Measurements from ENCODE around the gene ARID3C.
A peak's percentile ranks its signal among the peaks of the same experiment; 100 is the strongest.

Gene ARID3C, protein sequence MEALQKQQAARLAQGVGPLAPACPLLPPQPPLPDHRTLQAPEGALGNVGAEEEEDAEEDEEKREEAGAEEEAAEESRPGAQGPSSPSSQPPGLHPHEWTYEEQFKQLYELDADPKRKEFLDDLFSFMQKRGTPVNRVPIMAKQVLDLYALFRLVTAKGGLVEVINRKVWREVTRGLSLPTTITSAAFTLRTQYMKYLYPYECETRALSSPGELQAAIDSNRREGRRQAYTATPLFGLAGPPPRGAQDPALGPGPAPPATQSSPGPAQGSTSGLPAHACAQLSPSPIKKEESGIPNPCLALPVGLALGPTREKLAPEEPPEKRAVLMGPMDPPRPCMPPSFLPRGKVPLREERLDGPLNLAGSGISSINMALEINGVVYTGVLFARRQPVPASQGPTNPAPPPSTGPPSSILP

DNA sequence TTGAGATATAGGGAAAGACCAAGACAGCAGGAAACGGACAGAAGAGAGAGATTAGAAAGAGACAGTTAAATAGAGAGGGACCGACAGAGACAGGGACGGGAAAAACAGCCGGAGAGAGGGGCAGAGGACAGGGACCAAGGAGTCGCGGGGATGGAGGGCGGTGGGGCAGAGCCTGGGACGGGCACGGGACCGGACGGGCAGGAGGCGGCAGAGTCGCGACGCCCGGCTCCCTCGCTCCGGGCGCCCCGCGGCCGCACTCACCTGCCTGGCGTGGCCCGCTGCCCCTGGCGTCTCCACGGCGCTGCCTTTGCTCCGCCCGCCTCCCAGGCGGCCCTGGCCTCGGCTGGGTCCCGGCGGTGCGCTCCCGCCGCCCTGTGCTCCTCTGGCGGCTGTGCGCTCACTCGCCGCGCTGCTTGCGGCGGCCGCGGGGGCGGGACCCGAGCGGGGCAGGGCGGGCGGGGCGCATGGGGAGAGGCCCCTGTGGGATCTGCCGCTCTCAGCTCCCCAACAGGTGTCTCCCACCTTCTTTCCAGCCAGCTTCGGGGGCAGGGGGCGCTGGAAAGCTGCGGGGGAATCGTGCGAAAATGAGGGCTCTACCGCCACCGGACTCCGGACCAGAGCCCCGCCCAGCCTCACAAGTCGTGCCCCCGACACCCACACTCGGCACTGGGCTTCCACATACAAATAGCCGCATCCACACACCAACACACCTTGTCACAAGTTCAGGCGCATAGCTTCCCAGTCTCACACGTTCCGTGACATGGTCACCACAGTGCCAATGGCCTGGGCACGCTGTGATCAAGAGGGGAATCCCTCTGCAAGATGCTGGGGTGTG lies at the start of gene ARID3C:
TSS of gene ARID3C (minus strand) at position 411 of the 835 bp plus-strand sequence. CDS start 1,052 bp downstream, outside the sequence.
- no peak for DNase-seq (ENCODE audit: low read depth)

DNA sequence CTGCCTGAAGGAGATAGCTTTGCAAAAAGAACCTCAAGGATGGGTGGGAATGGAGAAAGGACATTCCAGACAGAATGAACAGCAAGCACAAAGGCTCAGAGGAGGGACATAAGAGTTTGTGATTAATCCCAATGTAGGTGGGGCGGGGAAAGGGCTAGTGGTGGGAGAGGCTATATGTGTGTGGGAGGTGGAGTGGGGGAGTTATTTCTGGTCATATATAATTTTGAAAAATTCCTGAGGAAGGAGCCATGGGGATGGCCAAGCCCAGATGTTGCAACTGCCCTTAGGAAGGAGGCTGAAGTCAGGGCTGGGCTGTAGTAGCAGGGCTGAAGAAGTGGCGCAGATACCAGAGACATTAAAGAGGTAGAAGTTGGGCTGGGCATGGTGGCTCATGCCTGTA lies 47.0 kb upstream of the ARID3C start:
- DNase-seq (ENCODE audit: low read depth): no peak

DNA sequence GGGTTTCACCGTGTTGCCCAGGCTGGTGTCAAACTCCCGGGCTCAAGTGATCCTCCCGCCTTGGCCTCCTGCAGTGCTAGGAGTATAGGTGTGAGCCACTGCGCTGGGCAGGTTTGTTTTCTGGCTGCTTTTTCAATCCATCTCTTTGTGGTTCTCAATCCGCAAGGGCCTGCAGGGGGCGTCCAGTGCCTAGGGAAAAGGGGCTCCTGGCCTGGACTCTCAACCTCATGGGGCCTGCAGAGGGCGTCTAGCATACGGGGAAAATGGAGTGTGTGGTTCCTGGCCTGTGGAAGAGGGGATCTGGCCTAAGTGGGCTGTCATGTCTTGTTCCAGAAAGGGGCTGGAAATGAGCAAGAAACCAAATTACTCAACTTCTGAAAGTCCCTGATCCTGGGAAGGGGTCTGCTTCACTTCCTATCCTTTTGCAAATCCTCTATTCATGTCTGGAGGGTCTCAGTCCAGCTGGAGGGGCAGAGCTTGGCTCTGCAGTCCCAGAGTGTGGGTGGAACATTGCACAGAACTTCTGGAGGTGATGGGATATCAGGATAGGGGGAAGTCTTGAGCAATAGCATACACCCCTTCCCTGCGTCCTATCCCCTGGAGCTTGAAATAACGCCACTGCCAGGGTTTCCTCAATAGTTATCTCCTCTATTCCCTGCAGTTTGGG lies 46.3 kb upstream of the ARID3C start:
- DNase-seq (ENCODE audit: low read depth): no peak

DNA sequence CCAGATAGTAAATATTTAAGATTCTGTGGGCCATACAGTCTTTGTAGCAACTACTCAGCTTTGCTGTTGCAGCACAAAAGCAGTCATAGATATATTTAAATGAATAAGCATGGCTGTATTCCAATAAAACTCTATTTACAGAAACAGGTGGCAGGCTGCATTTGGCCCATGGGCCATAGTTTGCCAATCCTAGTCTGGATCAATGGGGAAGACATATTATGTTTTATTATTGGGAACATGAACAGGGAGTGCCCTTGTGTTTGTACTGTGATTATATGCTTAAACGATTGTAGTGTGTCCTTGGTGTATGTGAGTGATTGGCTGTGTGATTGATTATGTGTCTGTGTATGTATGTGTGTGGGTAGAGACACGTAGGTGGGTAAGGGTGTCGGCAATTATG lies 45.6 kb upstream of the ARID3C start:
- DNase-seq (ENCODE audit: low read depth): no peak

DNA sequence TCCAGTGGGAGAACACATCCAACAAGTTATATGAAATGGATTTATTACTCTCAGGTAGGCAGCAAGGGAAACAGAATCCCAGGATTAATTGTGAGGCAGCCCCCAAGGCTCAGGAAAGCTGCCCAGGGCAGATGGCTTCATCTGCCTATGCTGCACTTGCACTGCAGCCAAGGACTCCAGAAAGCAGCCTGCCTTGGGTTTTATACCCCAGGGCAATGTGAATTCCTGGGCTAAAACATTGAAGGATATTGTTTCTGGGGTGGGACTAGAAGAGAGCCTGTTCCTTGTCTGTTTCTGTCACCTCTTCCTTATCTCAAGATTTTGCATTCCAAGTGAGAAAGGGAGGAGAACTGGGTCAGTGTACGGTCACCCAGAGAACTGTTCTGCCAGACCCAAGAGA lies 42.4 kb upstream of the ARID3C start:
- DNase-seq (ENCODE audit: low read depth): no peak

DNA sequence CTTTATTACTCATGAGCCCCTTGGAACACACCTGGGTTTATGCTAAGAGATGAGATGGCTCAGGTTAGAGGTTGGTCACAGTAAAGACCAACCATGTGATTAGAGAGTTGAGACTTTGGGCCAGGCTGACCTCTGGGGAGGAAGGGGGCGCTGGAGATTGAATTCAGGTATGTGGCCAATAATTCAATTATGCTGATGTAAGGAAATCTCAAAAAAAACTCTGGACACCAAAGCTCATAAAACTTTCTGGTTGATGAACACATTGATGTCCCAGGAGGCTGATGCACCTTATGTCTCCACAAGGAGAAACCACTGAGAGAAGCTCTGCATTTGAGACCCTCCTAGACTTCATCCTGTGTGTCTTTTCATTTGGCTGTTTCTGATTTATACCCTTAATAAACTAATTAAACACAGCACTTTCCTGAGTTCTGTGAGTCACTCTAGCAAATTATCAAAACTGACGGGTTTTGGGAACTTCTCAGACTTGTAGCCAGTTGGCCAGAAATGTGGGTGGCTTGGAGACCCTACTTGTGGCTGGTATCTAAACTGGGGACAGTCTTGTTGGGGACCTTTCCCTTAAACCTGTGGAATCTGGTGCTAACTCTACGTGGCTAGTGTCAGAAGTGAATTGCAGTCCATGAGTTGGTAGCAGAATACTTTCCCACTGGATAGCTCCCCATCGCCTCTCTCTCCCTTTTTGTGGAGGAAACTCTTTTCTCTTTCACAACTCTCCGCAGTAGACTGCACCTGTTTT lies 41.1 kb upstream of the ARID3C start:
- no peak for DNase-seq (ENCODE audit: low read depth)

DNA sequence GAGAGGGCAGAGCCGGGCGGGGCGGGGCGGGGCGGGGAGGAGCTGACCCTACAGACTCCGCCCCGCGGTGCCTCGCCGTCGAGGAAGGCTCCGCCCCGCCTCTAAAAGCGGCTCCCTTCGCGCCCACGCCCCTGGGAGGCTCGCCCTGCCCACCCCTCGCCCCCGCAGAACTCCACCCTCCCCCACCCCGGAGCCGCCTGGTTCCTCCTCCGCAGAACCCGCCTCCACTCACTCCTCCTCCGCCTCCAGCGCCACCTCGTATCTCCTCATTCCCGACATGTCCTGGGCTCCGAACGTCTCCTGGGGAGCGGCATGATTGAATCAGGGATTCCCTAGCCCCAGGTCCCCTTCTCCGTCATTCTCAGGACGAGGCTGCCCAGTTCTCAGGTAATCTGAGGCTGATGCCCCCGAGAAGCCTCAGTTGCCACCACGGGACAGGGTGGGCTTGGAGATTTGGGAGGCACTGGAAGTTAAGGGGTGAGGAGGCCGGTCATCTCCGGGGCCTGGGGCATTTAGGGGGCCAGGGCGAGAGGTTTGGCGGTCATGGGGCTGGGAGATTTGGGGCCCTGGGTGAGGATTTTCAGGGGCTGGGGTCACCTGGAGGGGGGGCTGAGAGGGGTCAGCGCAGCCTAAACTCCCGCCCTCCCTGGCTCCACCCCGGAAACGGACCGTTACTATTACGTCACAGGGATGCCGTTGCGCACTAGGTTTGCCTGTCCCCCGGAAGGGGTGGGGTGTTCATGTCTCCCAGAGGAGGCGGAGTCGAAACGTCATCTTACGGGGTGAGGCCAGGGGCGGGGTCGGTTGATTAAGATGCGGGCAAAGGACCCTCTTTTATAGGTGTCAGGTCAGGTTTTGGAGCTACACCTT lies 36.8 kb upstream of the ARID3C start:
- DNase-seq (ENCODE audit: low read depth): peak; percentile 93

DNA sequence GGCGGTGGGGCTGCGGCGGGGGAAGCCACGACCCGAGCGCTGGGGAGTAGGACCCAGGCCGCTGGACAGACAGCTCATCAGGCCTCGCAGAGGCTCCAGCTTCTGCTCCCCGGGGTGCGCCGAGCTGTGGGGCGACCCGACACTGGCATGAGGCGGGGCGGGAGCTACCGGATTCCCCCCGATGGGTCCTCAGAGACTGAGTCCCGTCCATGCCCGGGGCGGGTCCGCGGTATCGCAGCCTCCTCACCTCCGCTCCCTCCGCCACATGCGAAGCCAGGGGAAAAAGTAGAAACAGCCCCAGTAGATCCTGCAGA lies 36.2 kb upstream of the ARID3C start:
- DNase-seq (ENCODE audit: low read depth): no peak

DNA sequence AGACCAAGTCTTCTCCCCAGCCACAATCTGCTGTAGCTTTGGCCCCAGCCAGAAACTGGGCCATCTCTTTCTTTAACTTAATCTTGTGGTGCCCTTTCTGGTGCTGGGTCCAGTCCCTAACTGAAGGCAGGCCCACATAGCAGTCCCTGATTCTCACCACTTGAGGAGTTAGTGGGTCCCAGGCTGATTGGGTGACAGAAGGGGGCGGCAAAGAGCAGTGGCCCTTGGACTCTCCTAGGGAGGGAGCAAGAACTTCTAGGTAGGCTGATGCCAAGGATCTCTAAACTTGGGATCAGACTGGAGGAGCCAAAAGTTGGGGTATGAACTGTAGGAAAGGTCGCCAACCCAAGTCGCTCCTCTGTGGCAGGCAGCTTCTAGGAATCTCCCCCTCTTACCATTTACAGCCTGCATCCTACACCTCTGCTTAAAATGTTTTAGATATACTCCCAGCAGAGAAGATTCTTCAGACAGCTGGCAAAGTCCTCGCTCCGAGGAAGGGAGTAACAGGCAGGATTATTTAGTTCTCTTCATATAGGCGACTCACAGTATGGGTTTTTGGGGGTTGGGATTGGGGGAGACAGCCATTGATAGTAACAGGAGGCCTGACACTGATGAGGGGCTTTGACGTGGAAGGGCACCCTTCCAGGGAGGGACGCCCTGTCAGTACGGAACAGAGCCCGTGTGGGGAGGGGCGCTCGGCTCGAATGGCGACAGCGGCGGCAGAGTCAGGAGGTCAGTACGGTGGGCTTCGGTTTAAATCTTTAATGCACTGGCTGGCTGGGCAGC lies 35.6 kb upstream of the ARID3C start:
- DNase-seq (ENCODE audit: low read depth): peak; percentile 65

DNA sequence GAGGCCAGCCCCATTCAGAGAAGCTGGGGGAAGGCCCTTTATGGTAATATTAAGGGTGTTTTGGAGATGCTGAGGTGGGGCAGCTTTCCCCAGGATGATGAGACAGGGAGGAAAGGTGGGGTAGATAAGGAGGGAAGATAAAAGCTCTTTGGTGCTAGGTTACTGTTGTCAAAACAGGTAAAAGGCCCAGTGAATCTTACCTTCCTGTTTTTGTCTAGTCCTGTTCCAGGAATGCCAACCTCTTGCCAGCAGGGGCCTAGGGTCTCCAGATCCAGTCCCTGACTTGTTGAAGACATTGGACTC lies 34.4 kb upstream of the ARID3C start:
- DNase-seq (ENCODE audit: low read depth): no peak

DNA sequence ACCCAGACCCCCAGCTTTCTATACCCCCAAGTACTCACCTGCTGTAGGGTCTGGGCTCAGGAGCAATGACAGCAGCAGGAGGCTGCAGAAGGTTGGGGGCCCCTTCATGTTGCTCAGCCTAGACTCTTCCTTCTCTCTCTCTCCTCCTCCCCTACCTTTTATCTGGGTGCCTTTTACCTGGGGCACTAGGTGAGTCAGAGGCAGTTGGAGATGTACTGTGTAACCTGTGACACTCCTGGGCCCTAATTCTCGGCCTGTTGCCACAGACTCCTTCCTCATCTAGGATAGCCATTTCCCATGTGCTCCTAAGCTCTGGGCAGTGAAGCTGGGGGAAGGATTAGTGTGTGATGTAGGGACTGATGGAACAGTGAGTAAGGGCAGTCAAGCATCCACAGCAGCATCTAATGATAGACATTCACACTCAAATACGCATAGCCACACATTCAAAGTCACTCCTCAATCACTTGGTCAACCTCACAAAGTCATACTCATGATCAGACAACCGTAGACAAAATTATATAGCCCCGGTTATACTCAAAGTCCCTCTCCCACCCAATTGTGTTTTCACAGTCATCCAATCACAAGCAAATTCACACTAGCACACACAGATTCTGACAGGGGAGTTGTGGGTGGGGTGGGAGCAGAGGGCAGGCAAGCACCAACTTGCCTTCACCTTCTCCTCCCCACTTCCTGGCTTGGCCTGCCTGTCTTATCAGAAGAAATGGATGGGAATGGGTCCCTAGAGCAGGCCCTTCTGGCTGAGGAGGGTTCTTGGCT lies 33.8 kb upstream of the ARID3C start, which contains the start of gene CCL27:
TSS of gene CCL27 (minus strand) at position 132 of the 777 bp plus-strand sequence. CDS start at position 108, 24 bp downstream.
- no peak for DNase-seq (ENCODE audit: low read depth)

DNA sequence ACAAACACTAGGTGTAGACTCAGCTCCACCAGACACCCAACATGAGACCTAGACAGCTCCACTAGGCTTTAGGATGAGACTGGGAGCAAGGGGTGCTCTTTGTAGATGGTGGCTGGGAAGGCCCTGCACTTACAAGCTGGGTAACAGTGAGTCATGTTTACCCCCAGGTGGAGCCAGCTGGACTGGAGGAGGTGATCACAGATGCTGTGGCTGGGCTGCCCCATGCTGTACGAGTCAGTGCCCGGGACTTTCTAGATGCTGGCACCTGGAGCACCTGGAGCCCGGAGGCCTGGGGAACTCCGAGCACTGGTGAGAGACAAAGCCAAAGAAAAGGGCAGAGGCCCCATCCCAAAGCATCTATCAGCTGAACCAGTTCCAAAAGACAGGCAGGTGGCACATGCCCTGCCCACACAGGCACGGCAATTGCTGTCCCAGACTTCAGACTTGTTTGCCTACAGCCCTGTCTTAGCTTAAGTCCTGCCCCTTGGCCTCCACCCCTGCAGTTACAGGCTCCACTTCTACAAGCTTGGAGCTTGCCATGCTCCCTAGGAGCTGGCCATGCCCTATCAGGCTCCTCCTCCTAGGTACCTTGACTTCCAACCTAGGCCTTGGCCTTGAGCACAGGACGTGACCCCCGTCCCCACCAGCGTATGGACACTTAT lies 30.9 kb upstream of the ARID3C start:
- DNase-seq (ENCODE audit: low read depth): no peak

DNA sequence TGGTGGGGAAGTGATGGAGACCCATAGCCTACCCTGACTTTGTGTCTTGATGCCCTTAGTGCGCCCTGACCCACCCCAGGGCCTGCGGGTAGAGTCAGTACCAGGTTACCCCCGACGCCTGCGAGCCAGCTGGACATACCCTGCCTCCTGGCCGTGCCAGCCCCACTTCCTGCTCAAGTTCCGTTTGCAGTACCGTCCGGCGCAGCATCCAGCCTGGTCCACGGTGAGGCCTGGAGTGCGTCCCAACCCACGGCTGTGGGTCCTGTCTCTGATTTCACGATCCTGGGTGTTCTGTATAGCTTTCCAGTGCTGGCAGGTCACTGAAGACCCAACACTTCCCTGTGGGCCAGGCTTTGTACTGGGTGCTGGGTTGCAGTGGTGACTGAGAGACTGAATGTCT lies 29.6 kb upstream of the ARID3C start:
- DNase-seq (ENCODE audit: low read depth): no peak

DNA sequence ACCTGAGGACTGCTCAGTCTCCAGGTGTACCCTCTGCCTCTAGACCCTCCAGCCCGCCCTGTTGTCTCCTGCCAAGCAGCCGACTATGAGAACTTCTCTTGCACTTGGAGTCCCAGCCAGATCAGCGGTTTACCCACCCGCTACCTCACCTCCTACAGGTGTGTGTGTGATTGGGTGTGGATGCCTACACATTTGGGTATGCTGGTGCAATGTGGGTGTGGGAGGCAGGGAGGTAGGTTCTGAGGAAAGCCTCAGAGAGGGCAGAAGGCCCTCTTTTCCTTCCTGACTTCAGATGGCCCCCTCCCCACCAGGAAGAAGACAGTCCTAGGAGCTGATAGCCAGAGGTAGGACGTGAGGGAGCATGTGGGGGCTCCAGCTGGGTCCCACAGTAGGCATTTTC lies 28.1 kb upstream of the ARID3C start:
- DNase-seq (ENCODE audit: low read depth): no peak

DNA sequence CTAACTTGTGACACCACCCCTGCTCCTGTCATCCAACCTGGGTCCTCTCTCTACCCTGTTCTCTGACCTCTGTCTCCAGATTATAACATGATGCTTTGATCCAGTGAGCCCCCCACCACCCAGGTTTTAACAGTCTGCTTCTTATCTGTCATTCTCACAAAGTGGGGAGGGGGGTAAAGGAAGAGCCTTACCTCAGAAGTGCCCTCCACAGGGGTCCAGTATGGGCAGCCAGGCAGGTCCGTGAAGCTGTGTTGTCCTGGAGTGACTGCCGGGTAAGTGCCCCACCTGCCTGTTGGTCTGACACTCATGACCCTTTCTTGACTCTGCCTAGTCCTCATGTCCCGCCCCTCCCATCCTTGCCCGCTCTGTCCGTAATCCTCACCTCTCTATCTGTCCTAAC lies 26.5 kb upstream of the ARID3C start:
- DNase-seq (ENCODE audit: low read depth): no peak

DNA sequence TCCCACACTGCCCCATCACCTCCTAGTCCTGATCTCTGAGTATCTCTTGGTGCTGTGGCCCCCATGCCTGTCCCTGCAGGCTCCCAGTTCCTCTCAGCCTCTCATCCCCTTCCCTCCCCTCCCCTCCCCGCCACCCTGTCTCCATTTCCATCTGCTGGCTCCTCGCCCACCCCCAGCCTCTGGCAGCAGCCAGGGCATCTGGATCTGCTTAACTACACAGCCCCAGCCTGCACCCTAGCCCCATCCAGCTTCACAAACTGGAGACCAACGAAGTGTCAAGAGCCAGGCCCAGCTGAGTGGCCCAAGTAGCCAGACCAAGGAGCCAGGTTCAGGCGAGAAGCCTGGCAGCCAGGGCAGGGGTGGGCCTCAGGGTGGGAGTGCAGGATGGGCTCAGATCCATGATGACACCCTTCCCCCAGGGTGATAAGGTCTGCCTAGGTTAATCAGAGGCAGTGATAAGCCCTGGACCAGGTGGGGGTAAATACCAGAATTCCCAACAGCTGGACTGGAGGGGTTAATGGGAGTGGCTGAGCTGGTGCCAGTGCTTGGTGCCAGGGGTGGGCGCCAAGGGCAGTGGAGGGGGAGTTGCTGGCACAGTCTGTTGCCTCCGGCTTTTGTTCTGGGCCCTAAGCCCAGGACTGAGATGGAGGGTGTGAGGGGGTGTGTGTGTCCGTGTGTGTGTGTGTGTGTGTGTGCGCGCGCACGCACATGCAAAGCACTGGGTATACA lies 25.6 kb upstream of the ARID3C start:
- no peak for DNase-seq (ENCODE audit: low read depth)

DNA sequence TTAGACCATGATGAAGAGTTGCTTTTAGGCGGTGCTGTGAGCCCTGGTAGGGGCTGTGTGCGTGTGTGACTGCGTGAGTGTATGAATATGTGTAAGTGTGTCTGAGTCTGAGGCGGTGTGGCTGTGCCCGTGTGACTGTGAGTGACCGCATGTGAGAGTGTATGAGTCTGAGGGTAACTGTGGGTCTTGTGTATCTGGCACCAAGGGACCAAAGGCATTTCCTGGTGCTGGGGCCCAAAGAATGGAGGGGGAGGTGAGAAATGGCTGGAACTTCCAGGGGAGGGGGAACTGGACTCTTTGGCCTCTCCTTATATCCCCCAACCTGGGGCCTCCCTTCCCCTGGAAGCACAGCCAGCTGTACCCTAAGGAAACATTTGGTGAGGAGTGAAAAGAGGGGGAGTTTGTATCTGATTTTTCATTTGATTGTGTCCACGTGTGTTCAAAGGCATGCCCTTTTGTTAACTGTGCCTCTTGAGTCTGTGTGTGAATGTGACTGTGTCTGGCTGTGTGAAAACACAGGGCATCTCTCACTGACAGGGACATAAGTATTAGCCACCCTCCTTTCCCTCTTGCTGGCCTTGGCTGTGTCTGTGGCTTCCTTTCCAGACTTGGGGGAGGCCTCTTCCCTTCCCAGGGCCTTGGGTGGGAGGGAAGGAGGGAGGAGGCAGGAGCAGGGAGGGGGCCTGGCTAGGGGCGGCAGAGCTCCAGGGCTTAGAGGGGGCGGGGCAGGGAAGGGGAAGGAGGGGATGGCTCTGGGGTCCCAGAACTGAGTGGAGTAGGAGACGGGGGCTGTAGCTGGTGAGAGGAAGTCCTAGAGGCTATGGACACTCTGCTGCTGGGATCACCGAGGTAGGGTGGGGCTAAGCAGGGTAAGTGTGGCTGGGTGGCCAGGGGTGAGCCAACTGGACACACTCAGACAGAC lies 24.5 kb upstream of the ARID3C start:
- DNase-seq (ENCODE audit: low read depth): no peak
